SU-DHL-6 (cell line): Measurements from ENCODE around the gene EXOC6B.

Experiments
- CTCF ChIP-seq: fragments of 200-600 bp; sonication (generic); IDR thresholded peaks from one replicate; pipeline ENCODE4 v1.5.1; 2017; ENCODE audit warnings: antibody characterized with exemption, mild to moderate bottlenecking, low read length, moderate library complexity; ENCODE audit not compliant: insufficient read depth, poor library complexity, severe bottlenecking
- EZH2phosphoT487 ChIP-seq: fragments of 200-600 bp; sonication (generic), shearing (Covaris generic); conservative IDR thresholded peaks from 2 replicates; pipeline ENCODE4 v1.6.1; 2018; ENCODE audit warnings: mild to moderate bottlenecking, antibody characterized with exemption, low read length, moderate library complexity, mixed read lengths

GRCh38 chr2:72156872-72157271, 669.0 kb downstream of the EXOC6B start:
- TF ChIP-seq EZH2phosphoT487 (no peak), CTCF (no peak)
